Ovary (tissue), 9 donors: ENCODE data around the gene SLC41A1. TPM values are rescaled to one million over a fixed set of nuclear protein-coding genes. Genes with fewer than 3 reads are reported as not detected.
A peak's percentile ranks its signal among the peaks of the same experiment; 100 is the strongest.

ENCODE experiments used
- DNase-seq, 5 donors: peaks; one replicate each; pipeline ENCODE4 v3.0.0-alpha.2; 2019 to 2020
- H3K27ac ChIP-seq, 2 donors: fragments of 200-600 bp; one replicate each; pipeline versions ENCODE4 v1.5.1 to v1.8.0; 2019 to 2022
- H3K27me3 ChIP-seq: fragments of 200-600 bp; one replicate; pipeline ENCODE4 v1.8.0; 2022
- H3K36me3 ChIP-seq: fragments of 200-600 bp; sonication (generic); one replicate; pipeline ENCODE4 v1.5.1; 2019
- H3K4me1 ChIP-seq: one replicate; pipeline ENCODE4 v1.8.1; 2013; ENCODE audit warnings: mild to moderate bottlenecking, moderate library complexity; ENCODE audit not compliant: insufficient read depth
- H3K4me3 ChIP-seq: fragments of 200-600 bp; sonication (generic); one replicate; pipeline ENCODE4 v1.5.1; 2017
- H3K9me3 ChIP-seq, 2 donors: fragments of 200-600 bp in 1 of 2; sonication (generic) in 1 of 2; one replicate each; pipeline versions ENCODE4 v1.5.1 to v1.8.1; 2013 to 2019; ENCODE audit warnings: mild to moderate bottlenecking in 1 of 2, moderate library complexity in 1 of 2
- CTCF ChIP-seq, 3 donors: fragments of 450-650 bp in 2 of 3; fragments of 200-600 bp in 1 of 3; IDR thresholded peaks; one replicate each; pipeline versions ENCODE4 v1.5.1 to v1.8.0; 2016 to 2022; ENCODE audit warnings: antibody characterized with exemption in 3 of 3, mild to moderate bottlenecking in 1 of 3
- EP300 ChIP-seq: sonication (generic); formaldehyde crosslinking; IDR thresholded peaks from one replicate; pipeline ENCODE4 v1.6.1; 2017; ENCODE audit warnings: antibody characterized with exemption
- POLR2A ChIP-seq: fragments of 450-650 bp; IDR thresholded peaks from one replicate; pipeline ENCODE4 v1.6.1; 2017; ENCODE audit warnings: antibody characterized with exemption, mild to moderate bottlenecking, moderate library complexity
- WGBS, 3 donors: extraction: QIAGEN DNeasy Blood & Tissue Kit in 1 of 3; methylation state at CpG; one replicate each; pipeline versions ENCODE4 v1.1.5 to v1.1.7; 2013 to 2017; 5-methylcytosine and 5-hydroxymethylcytosine counted together
- intact Hi-C, 4 donors: fragments of 100-400 bp; cut with DNase I; formaldehyde crosslinking; loops; one replicate each; pipeline versions ENCODE4 v1.11.0 to v1.15.1; 2022 to 2023
- polyA plus RNA-seq, 2 donors: library from polyadenylated mRNA; stranded (reverse); fragments of 200-250 nt in 1 of 2; fragments of 350-450 nt in 1 of 2; fragmentation: Illumina TruSeq in 1 of 2; extraction: RNeasy Lipid Tissue Mini Kit (QIAGEN cat#74804) in 1 of 2; gene quantifications; one replicate each; pipeline ENCODE4 v1.2.3, GENCODE V29; 2013 to 2014
- total RNA-seq, 7 donors: library from RNA; depleted of rRNA in 2 of 7; stranded (reverse); fragments of >200 nt in 2 of 7; fragmentation: NEBNext Ultra II Directional in 3 of 7; extraction: Animal tissue kit (Norgen Biotek cat#: 25700) in 3 of 7; gene quantifications; one replicate each; pipeline versions ENCODE4 v1.1.0 to v1.2.4, GENCODE V29; 2016 to 2023
- donor health status: DM: no; HTN: no; CAD: no; lungs with moderate emphysema.
- donor health status: DM: no; HTN: no; CAD: no.
- donor health status: Bipolar disorder and iron deficiency.
- donor health status: DM: yes; HTN: yes; CAD: no.
- donor health status: DM: no; HTN: no; CAD: no.
- donor health status: DM: yes; HTN: yes; CAD: no.

Gene SLC41A1
- total and polyA plus RNA-seq, 9 donors = 12.5 to 75.9 (median 33.5) TPM

DNA sequence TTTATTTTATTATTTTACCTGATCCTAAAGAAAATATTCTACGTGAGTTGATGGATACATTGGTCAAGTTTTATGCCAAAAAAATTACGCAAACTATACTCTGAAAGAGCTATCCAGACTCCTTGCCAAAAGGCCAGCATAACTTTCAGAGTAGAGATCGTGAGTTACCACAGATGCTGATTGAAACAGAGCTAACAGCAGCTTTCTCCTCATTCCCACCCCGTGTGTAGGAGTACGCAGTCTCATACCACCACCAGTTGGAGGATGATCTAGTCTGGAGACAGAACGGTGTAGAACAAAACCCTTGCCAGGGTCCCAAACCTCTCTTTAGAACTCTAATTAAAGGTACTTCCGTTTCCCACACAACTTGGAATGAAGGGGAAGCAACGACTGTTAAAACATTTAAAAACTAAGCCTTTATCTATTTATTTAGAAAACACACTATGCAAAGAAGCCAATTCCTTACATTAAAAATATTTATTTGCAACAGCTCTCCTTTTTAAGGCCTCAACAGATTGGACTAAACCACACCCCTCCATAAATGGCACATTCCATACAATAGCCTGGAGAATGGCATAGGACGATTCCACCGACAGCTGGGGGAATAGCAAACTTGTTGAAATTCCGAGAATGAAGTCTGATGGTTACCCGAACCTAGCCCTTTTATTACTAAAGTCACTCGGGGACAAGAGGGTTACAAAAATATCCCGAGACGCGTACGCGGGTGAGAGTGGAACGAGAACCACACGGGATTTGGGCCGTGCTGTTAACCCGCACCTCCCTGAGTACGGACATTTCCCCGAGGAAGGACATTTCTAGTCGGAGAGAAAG, 64.4 kb downstream of the SLC41A1 start:
- no peaks in the 10 kb centered on the region for H3K9me3 ChIP-seq
- intact Hi-C loops = no loop called here
- no peak for TF ChIP-seq EP300
- no peak for TF ChIP-seq CTCF (IDR thresholded peaks at IDR 0.05)
- no peak for TF ChIP-seq POLR2A
- peak overlapping the region; percentile 57 for H3K4me3 ChIP-seq
- peak overlapping the region; percentile 95 to 98 for H3K27ac ChIP-seq
- 0 to 1% (median 0%) methylated on average over 25 of the region's 25 CpGs for WGBS, 3 donors
- H3K4me1 ChIP-seq = peaks cover 11% of the 10 kb centered on the region
- no peaks in the 10 kb centered on the region for H3K36me3 ChIP-seq
- DNase-seq = peak in 2 of 5 donors; percentile 25 to 38
- H3K27me3 ChIP-seq = no peaks in the 10 kb centered on the region

- Histone ChIP-seq H3K36me3 (no peaks in the 10 kb centered on the region), H3K4me3 (no peak overlapping the region), H3K27ac (no peak overlapping the region), H3K27me3 (no peaks in the 10 kb centered on the region), H3K4me1 (peaks cover 10% of the 10 kb centered on the region), H3K9me3 (no peaks in the 10 kb centered on the region)
- TF ChIP-seq EP300 (no peak), POLR2A (no peak), CTCF (IDR thresholded peaks at IDR 0.05) (no peak)
- intact Hi-C loops = no loop called here
- DNase-seq = no peak
- 34 to 44% (median 42%) methylated on average over 5 of the region's 5 CpGs for whole genome bisulfite sequencing, 3 donors
Measured at GRCh38 chr1:205746757-205747412, 66.1 kb downstream of the SLC41A1 start.

GRCh38 chr1:205744403-205744802, 68.6 kb downstream of the SLC41A1 start:
- Histone ChIP-seq H3K9me3 (no peaks in the 10 kb centered on the region), H3K4me3 (no peak overlapping the region), H3K27me3 (no peaks in the 10 kb centered on the region), H3K36me3 (no peaks in the 10 kb centered on the region), H3K4me1 (peaks cover 7% of the 10 kb centered on the region), H3K27ac (no peak overlapping the region)
- 95 to 97% (median 95%) methylated on average over 8 of the region's 8 CpGs for WGBS, 3 donors
- intact Hi-C loops = no loop called here
- TF ChIP-seq CTCF (IDR thresholded peaks at IDR 0.05) = no peak
- TF ChIP-seq EP300 = no peak
- TF ChIP-seq POLR2A = no peak
- DNase-seq = no peak

DNA sequence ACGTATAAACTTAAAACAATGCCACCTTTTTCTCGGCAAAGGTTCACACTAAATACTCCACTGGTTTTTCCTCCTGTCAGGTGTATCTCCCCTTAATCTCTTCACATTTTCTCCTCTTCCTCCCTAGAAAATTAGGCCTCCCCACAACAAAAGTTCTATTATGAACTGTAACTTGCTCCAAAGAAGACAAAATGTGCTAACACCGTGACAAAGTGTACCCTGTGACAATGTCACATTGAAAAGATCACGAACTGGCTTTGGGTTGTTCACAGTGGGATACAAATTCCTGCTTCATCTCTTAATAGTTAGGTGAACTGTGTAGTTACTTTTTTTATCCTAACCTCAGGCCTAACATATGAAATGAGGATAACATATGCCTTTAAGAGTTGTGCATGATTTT, 69.0 kb downstream of the SLC41A1 start:
- H3K27me3 ChIP-seq = no peaks in the 10 kb centered on the region
- H3K9me3 ChIP-seq = no peaks in the 10 kb centered on the region
- DNase-seq = no peak
- 52 to 78% (median 67%) methylated on average over 4 of the region's 4 CpGs for WGBS, 3 donors
- H3K4me3 ChIP-seq = no peak overlapping the region
- H3K27ac ChIP-seq = no peak overlapping the region
- H3K4me1 ChIP-seq = peaks cover 7% of the 10 kb centered on the region
- H3K36me3 ChIP-seq = no peaks in the 10 kb centered on the region
- intact Hi-C loops = no loop called here
- TF ChIP-seq POLR2A (no peak), CTCF (IDR thresholded peaks at IDR 0.05) (no peak), EP300 (no peak)
